ENCODE measurements around the gene NUDT11. TPM values are rescaled to one million over a fixed set of nuclear protein-coding genes. Genes with fewer than 3 reads are reported as not detected.

Gene NUDT11
- polyA plus RNA-seq, 3 donors, result 0.07 to 0.09 TPM; not detected in 1

GRCh38 chrX:51494409-51494808, 2.0 kb downstream of the NUDT11 start:
- H3K27ac ChIP-seq (ENCODE audit: low read depth in 1 of 2, low read length in 2 of 2), result no peak overlapping the region
- no CpG with 5 or more reads among the region's 4 CpGs for WGBS (ENCODE audit: insufficient coverage)
- H3K36me3 ChIP-seq (replicated peaks in 1 of 2; ENCODE audit: control insufficient read depth in 1 of 2, insufficient read depth in 2 of 2, low read length in 2 of 2), result no peaks in the 10 kb centered on the region
- Mint-ChIP-seq H3K36me3 (no peaks in the 10 kb centered on the region), H3K4me3 (peak overlapping the region in 1 of 2 donors; percentile 64), H3K9me3 (peaks cover 0 to 19% (median 10%) of the 10 kb centered on the region in 7 donors), H3K4me1 (peaks cover 11% of the 10 kb centered on the region), H3K27ac (no peak overlapping the region), H3K27me3 (ENCODE audit: low read depth in 3 of 3) (peaks cover 24 to 38% (median 33%) of the 10 kb centered on the region in 3 donors)
- DNase-seq, result no peak
- no peak overlapping the region for H3K4me3 ChIP-seq (replicated peaks in 1 of 3; ENCODE audit: low read depth in 2 of 3, low read length in 3 of 3)
- no peak for TF ChIP-seq CTCF (IDR thresholded peaks at IDR 0.05)
- intact Hi-C loops (cut with micrococcal nuclease), result no loop called here
- no peaks in the 10 kb centered on the region for H4K20me1 ChIP-seq (ENCODE audit: insufficient read depth, low read length)
- peaks cover 0 to 2% of the 10 kb centered on the region in 2 donors for H3K4me1 ChIP-seq (ENCODE audit: control insufficient read depth in 1 of 2, insufficient read depth in 2 of 2, low read length in 2 of 2)
- peaks cover 0 to 4% of the 10 kb centered on the region in 2 donors for H3K9me3 ChIP-seq (replicated peaks in 1 of 2; ENCODE audit: control insufficient read depth in 1 of 2, insufficient read depth in 1 of 2, low read length in 2 of 2)
- no peak overlapping the region for H3K9ac ChIP-seq (ENCODE audit: insufficient read depth, low read length, poor library complexity, severe bottlenecking)
- no peak overlapping the region for H2AFZ ChIP-seq (ENCODE audit: insufficient read depth, low read depth, low read length, poor library complexity, severe bottlenecking)
- no peaks in the 10 kb centered on the region for H3K79me2 ChIP-seq (ENCODE audit: insufficient read depth, low read length)
- H3K4me2 ChIP-seq (replicated peaks; ENCODE audit: extremely low read depth, low read length, poor library complexity, severe bottlenecking), result no peak overlapping the region
- H3K27me3 ChIP-seq (ENCODE audit: control insufficient read depth in 2 of 2, insufficient read depth in 2 of 2, low read length in 2 of 2), result peaks cover 18 to 28% of the 10 kb centered on the region in 2 donors

- DNase-seq, result no peak
- no peaks in the 10 kb centered on the region for H3K36me3 ChIP-seq (replicated peaks in 1 of 2; ENCODE audit: control insufficient read depth in 1 of 2, insufficient read depth in 2 of 2, low read length in 2 of 2)
- no peak overlapping the region for H3K27ac ChIP-seq (ENCODE audit: low read depth in 1 of 2, low read length in 2 of 2)
- TF ChIP-seq CTCF (IDR thresholded peaks at IDR 0.05), result no peak
- H3K27me3 ChIP-seq (ENCODE audit: control insufficient read depth in 2 of 2, insufficient read depth in 2 of 2, low read length in 2 of 2), result no peaks in the 10 kb centered on the region
- no peaks in the 10 kb centered on the region for H4K20me1 ChIP-seq (ENCODE audit: insufficient read depth, low read length)
- H2AFZ ChIP-seq (ENCODE audit: insufficient read depth, low read depth, low read length, poor library complexity, severe bottlenecking), result no peak overlapping the region
- Mint-ChIP-seq H3K4me3 (no peak overlapping the region), H3K36me3 (no peaks in the 10 kb centered on the region), H3K27ac (no peak overlapping the region), H3K9me3 (no peaks in the 10 kb centered on the region), H3K27me3 (ENCODE audit: low read depth in 3 of 3) (peaks cover 0 to 10% (median 4%) of the 10 kb centered on the region in 3 donors), H3K4me1 (peaks cover 1% of the 10 kb centered on the region)
- H3K9me3 ChIP-seq (replicated peaks in 1 of 2; ENCODE audit: control insufficient read depth in 1 of 2, insufficient read depth in 1 of 2, low read length in 2 of 2), result no peaks in the 10 kb centered on the region
- no peak overlapping the region for H3K4me2 ChIP-seq (replicated peaks; ENCODE audit: extremely low read depth, low read length, poor library complexity, severe bottlenecking)
- no peak overlapping the region for H3K9ac ChIP-seq (ENCODE audit: insufficient read depth, low read length, poor library complexity, severe bottlenecking)
- intact Hi-C loops (cut with micrococcal nuclease), result no loop called here
- WGBS (ENCODE audit: insufficient coverage), result no CpG with 5 or more reads among the region's 2 CpGs
- H3K79me2 ChIP-seq (ENCODE audit: insufficient read depth, low read length), result no peaks in the 10 kb centered on the region
- H3K4me3 ChIP-seq (replicated peaks in 1 of 3; ENCODE audit: low read depth in 2 of 3, low read length in 3 of 3), result no peak overlapping the region
- no peaks in the 10 kb centered on the region for H3K4me1 ChIP-seq (ENCODE audit: control insufficient read depth in 1 of 2, insufficient read depth in 2 of 2, low read length in 2 of 2)
Observed at GRCh38 chrX:51487960-51488267, 8.5 kb downstream of the NUDT11 start.

Measured in CD14-positive monocyte (primary cell).